HL-60 (cell line): Measurements from ENCODE around the gene ADD3.
A peak's percentile ranks its signal among the peaks of the same experiment; 100 is the strongest.

ENCODE experiments used
- DNase-seq, 2 experiments: peaks; one replicate each; pipeline ENCODE4 v3.0.0-alpha.2; 2010 to 2020; ENCODE audit warnings: low read depth in 1 of 2, low spot score in 1 of 2
- H3K27ac ChIP-seq: fragments of 250-450 bp; sonication (Bioruptor Pico); replicated peaks from 2 replicates; pipeline ENCODE4 v1.5.1; 2020; ENCODE audit warnings: mild to moderate bottlenecking, moderate library complexity
- H3K27me3 ChIP-seq: fragments of 250-450 bp; sonication (Bioruptor Pico); 2 replicates; pipeline ENCODE4 v1.5.1; 2021; ENCODE audit warnings: mild to moderate bottlenecking, moderate library complexity; ENCODE audit not compliant: insufficient read depth, poor library complexity, severe bottlenecking
- H3K4me3 ChIP-seq: replicated peaks from 2 replicates; pipeline ENCODE4 v1.5.1; 2011; ENCODE audit warnings: mild to moderate bottlenecking, control low read depth, low read length; ENCODE audit not compliant: insufficient read depth
- CTCF ChIP-seq: IDR thresholded peaks from one replicate; pipeline ENCODE4 v1.5.1; 2011; ENCODE audit warnings: low read length, control low read depth, inconsistent platforms; ENCODE audit not compliant: insufficient read depth
- GABPA ChIP-seq: IDR thresholded peaks from 2 replicates; pipeline ENCODE4 v1.6.1; 2012; ENCODE audit warnings: low read depth
- POLR2AphosphoS5 ChIP-seq: IDR thresholded peaks from 2 replicates; pipeline ENCODE4 v1.6.1; 2012; ENCODE audit warnings: low read depth
- REST ChIP-seq: IDR thresholded peaks from 2 replicates; pipeline ENCODE4 v1.6.1; 2012; ENCODE audit warnings: low read depth; ENCODE audit not compliant: insufficient replicate concordance
- SPI1 ChIP-seq: IDR thresholded peaks from 2 replicates; pipeline ENCODE4 v1.6.1; 2012; ENCODE audit warnings: low read depth, mild to moderate bottlenecking, borderline replicate concordance

The ADD3 gene

GRCh38 chr10:110147961-110148360 lies 140.2 kb downstream of the ADD3 start:
- Histone ChIP-seq H3K4me3 (no peak overlapping the region), H3K27ac (0 out of 2 replicates have a peak overlapping the region, but pooled peaks have one; percentile 18), H3K27me3 (no peaks in the 10 kb centered on the region)
- TF ChIP-seq POLR2AphosphoS5 = peak; percentile 38; the same call in 1 of the 2 replicates
- no peak for TF ChIP-seq SPI1
- peak in 1 of 2 experiments; percentile 81 for DNase-seq

- Histone ChIP-seq H3K4me3 (no peak overlapping the region), H3K27ac (no peak overlapping the region), H3K27me3 (no peaks in the 10 kb centered on the region)
- DNase-seq = no peak
- TF ChIP-seq POLR2AphosphoS5 = no peak
- no peak for TF ChIP-seq SPI1
- TF ChIP-seq REST = no peak
- no peak for TF ChIP-seq CTCF
- TF ChIP-seq GABPA = no peak
Measured at GRCh38 chr10:110149259-110149658, 141.5 kb downstream of the ADD3 start.

- Histone ChIP-seq H3K27ac (no peak overlapping the region), H3K4me3 (no peak overlapping the region), H3K27me3 (no peaks in the 10 kb centered on the region)
- TF ChIP-seq CTCF (no peak), SPI1 (no peak), REST (no peak), GABPA (no peak)
- DNase-seq = no peak
Measured at GRCh38 chr10:110150046-110150445, 142.3 kb downstream of the ADD3 start.

GRCh38 chr10:110150981-110151380 lies 143.2 kb downstream of the ADD3 start:
- no peaks in the 10 kb centered on the region for H3K27me3 ChIP-seq
- TF ChIP-seq GABPA (no peak), SPI1 (no peak), CTCF (no peak), POLR2AphosphoS5 (no peak), REST (no peak)
- no peak for DNase-seq

More at GRCh38 chr10:110150981-110151380, 143.2 kb downstream of the ADD3 start:
- H3K4me3 ChIP-seq = no peak overlapping the region
- H3K27ac ChIP-seq = no peak overlapping the region
